PC-3 (cell line): Measurements from ENCODE around the gene AGER.
"Not testable (repeated sequence)": the region's sequence is repeated elsewhere in the genome, so short reads cannot be mapped to it uniquely, and the experiment has no call there.

ENCODE experiments used
- EZH2 ChIP-seq: fragments of 300-600 bp; sonication (generic); IDR thresholded peaks from one replicate; pipeline ENCODE4 v1.6.1; 2017; ENCODE audit warnings: antibody characterized with exemption, mild to moderate bottlenecking, low read length; ENCODE audit not compliant: unreplicated experiment
- TF ChIP-seq, protein P1 (sequence below): fragments of 300-600 bp; sonication (generic); conservative IDR thresholded peaks from 2 replicates; pipeline ENCODE4 v1.5.1; 2017; ENCODE audit warnings: antibody characterized with exemption, low read depth, mild to moderate bottlenecking, low read length

DNA sequence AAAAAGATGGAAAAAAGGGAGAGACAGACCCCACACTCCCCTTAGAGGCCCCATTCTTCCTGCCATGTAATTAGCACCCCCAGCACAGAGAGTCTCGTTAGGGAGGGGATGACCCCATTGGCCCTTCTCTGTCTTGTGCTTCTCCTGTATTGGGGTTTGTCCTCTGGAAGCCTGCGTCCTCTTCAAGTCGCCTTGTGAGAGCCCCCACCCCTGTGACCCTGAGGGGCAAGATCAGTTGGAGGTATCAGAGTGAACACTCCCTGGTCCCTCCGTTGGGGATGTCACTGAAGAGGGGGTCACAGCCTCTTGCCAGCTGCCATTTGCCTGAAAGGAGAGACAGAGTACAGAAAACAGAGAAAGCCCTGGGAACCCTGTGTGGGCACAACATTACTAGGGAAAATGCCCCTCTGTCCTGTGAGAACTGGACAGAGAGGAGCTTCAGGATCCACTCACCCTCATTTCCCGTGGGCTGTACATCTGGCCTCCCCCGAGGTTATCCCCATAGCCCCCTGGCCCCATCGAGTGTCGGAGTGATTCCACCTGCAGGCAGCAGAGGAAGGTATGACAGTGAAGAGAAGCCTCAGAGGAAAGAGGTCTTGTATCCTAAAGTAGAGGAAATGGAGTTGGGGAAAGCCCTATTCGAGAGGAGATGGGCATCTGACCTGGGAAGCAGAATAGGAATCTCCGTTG, 2.2 kb upstream of the AGER start:
- TF ChIP-seq, protein P1, sequence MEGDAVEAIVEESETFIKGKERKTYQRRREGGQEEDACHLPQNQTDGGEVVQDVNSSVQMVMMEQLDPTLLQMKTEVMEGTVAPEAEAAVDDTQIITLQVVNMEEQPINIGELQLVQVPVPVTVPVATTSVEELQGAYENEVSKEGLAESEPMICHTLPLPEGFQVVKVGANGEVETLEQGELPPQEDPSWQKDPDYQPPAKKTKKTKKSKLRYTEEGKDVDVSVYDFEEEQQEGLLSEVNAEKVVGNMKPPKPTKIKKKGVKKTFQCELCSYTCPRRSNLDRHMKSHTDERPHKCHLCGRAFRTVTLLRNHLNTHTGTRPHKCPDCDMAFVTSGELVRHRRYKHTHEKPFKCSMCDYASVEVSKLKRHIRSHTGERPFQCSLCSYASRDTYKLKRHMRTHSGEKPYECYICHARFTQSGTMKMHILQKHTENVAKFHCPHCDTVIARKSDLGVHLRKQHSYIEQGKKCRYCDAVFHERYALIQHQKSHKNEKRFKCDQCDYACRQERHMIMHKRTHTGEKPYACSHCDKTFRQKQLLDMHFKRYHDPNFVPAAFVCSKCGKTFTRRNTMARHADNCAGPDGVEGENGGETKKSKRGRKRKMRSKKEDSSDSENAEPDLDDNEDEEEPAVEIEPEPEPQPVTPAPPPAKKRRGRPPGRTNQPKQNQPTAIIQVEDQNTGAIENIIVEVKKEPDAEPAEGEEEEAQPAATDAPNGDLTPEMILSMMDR, result not testable (repeated sequence)
- TF ChIP-seq EZH2, result not testable (repeated sequence)
